Sigmoid colon (tissue), 7 donors: ENCODE data around the gene GMFB. TPM values are rescaled to one million over a fixed set of nuclear protein-coding genes. Genes with fewer than 3 reads are reported as not detected.

Source experiments
- DNase-seq: peaks from one replicate; pipeline ENCODE4 v3.0.0-alpha.2; 2019
- H3K27ac ChIP-seq, 4 donors: fragments of 200-600 bp; sonication (generic); one replicate each; pipeline ENCODE4 v1.5.1; 2016 to 2019; ENCODE audit warnings: mild to moderate bottlenecking in 1 of 4
- H3K27me3 ChIP-seq, 3 donors: fragments of 200-600 bp; sonication (generic); one replicate each; pipeline ENCODE4 v1.5.1; 2019; ENCODE audit warnings: mild to moderate bottlenecking in 1 of 3
- H3K36me3 ChIP-seq, 4 donors: fragments of 200-600 bp; sonication (generic); one replicate each; pipeline ENCODE4 v1.5.1; 2016 to 2019
- H3K4me1 ChIP-seq, 4 donors: fragments of 200-600 bp; sonication (generic); one replicate each; pipeline ENCODE4 v1.5.1; 2017 to 2019
- H3K4me3 ChIP-seq, 4 donors: fragments of 200-600 bp; sonication (generic); one replicate each; pipeline ENCODE4 v1.5.1; 2017 to 2019; ENCODE audit warnings: mild to moderate bottlenecking in 2 of 4, moderate library complexity in 1 of 4
- H3K9me3 ChIP-seq, 4 donors: fragments of 200-600 bp in 3 of 4; sonication (generic) in 3 of 4; one replicate each; pipeline versions ENCODE4 v1.5.1 to v1.6.1; 2013 to 2019
- CTCF ChIP-seq, 4 experiments: fragments of 450-650 bp in 3 of 4; fragments of 200-600 bp in 1 of 4; IDR thresholded peaks; one replicate each; pipeline ENCODE4 v1.5.1; 2016 to 2019; ENCODE audit warnings: antibody characterized with exemption in 4 of 4, mild to moderate bottlenecking in 3 of 4, moderate library complexity in 2 of 4
- EP300 ChIP-seq, 4 donors: sonication (generic); formaldehyde crosslinking; IDR thresholded peaks; one replicate each; pipeline ENCODE4 v1.6.1; 2017; ENCODE audit warnings: antibody characterized with exemption in 4 of 4
- POLR2A ChIP-seq, 2 donors: fragments of 450-650 bp; IDR thresholded peaks; one replicate each; pipeline ENCODE4 v1.6.1; 2016; ENCODE audit warnings: antibody characterized with exemption in 2 of 2, mild to moderate bottlenecking in 2 of 2, moderate library complexity in 2 of 2
- POLR2AphosphoS5 ChIP-seq, 4 donors: sonication (generic); formaldehyde crosslinking; IDR thresholded peaks; one replicate each; pipeline ENCODE4 v1.6.1; 2017; ENCODE audit warnings: antibody characterized with exemption in 4 of 4
- WGBS, 2 donors: extraction: QIAGEN DNeasy Blood & Tissue Kit; methylation state at CpG; one replicate each; pipeline ENCODE4 v1.1.7; 2013; 5-methylcytosine and 5-hydroxymethylcytosine counted together
- intact Hi-C: fragments of 100-400 bp; cut with DNase I; formaldehyde crosslinking; loops from one replicate; pipeline ENCODE4 v1.15.1; 2023
- polyA plus RNA-seq, 3 donors: library from polyadenylated mRNA; stranded (reverse); fragments of 200-250 nt; gene quantifications; one replicate each; pipeline ENCODE4 v1.2.3, GENCODE V29; 2013
- total RNA-seq, 4 donors: library from RNA; depleted of rRNA; stranded (reverse); fragments of >200 nt; gene quantifications; one replicate each; pipeline ENCODE4 v1.1.0, GENCODE V29; 2016
- donor health status: healthy with polysubstance abuse.
- donor health status: Bipolar disorder and iron deficiency.
- donor health status: healthy.

The GMFB gene
- total and polyA plus RNA-seq, 7 donors = 24.6 to 72.8 (median 48.2) TPM

- intact Hi-C loops = no loop called here
- Histone ChIP-seq H3K27me3 (no peaks in the 10 kb centered on the region), H3K4me3 (no peak overlapping the region), H3K4me1 (peaks cover 0 to 7% (median 6%) of the 10 kb centered on the region in 4 donors), H3K36me3 (no peaks in the 10 kb centered on the region), H3K9me3 (no peaks in the 10 kb centered on the region), H3K27ac (no peak overlapping the region)
- 93% methylated on average over 7 of the region's 7 CpGs for WGBS, 2 donors
- no peak for DNase-seq
- TF ChIP-seq EP300 (IDR thresholded peaks at IDR 0.05) (no peak), CTCF (IDR thresholded peaks at IDR 0.05) (no peak), POLR2AphosphoS5 (IDR thresholded peaks at IDR 0.05) (no peak), POLR2A (IDR thresholded peaks at IDR 0.05) (no peak)
These were observed 37.6 kb downstream of the GMFB start for GRCh38 chr14:54451121-54451601.

GRCh38 chr14:54450535-54450934 is 38.2 kb downstream of the GMFB start:
- intact Hi-C loops = no loop called here
- WGBS, 2 donors = 56 to 68% methylated on average over 3 of the region's 3 CpGs
- no peaks in the 10 kb centered on the region for H3K36me3 ChIP-seq
- no peak overlapping the region for H3K27ac ChIP-seq
- H3K27me3 ChIP-seq = no peaks in the 10 kb centered on the region
- H3K9me3 ChIP-seq = no peaks in the 10 kb centered on the region
- DNase-seq = no peak
- H3K4me3 ChIP-seq = no peak overlapping the region
- TF ChIP-seq POLR2A (IDR thresholded peaks at IDR 0.05) (no peak), EP300 (IDR thresholded peaks at IDR 0.05) (no peak), POLR2AphosphoS5 (IDR thresholded peaks at IDR 0.05) (no peak), CTCF (IDR thresholded peaks at IDR 0.05) (no peak)
- peaks cover 0 to 13% (median 12%) of the 10 kb centered on the region in 4 donors for H3K4me1 ChIP-seq

GRCh38 chr14:54447231-54447692 is 41.5 kb downstream of the GMFB start:
- WGBS, 2 donors = 18 to 70% methylated on average over 8 of the region's 8 CpGs
- Histone ChIP-seq H3K36me3 (no peaks in the 10 kb centered on the region), H3K4me1 (peaks cover 0 to 26% (median 21%) of the 10 kb centered on the region in 4 donors), H3K4me3 (no peak overlapping the region), H3K9me3 (no peaks in the 10 kb centered on the region), H3K27me3 (no peaks in the 10 kb centered on the region), H3K27ac (no peak overlapping the region)
- no peak for TF ChIP-seq CTCF (IDR thresholded peaks at IDR 0.05)
- TF ChIP-seq POLR2A (IDR thresholded peaks at IDR 0.05) = no peak
- no peak for TF ChIP-seq POLR2AphosphoS5 (IDR thresholded peaks at IDR 0.05)
- no peak for TF ChIP-seq EP300 (IDR thresholded peaks at IDR 0.05)
- intact Hi-C loops = no loop called here
- no peak for DNase-seq

- intact Hi-C loops = no loop called here
- Histone ChIP-seq H3K4me3 (no peak overlapping the region), H3K9me3 (no peaks in the 10 kb centered on the region), H3K27ac (peak overlapping the region in 2 of 4 donors; percentile 44 to 58), H3K27me3 (no peaks in the 10 kb centered on the region), H3K4me1 (peaks cover 0 to 33% (median 24%) of the 10 kb centered on the region in 4 donors), H3K36me3 (no peaks in the 10 kb centered on the region)
- 23 to 43% methylated on average over 5 of the region's 5 CpGs for WGBS, 2 donors
- DNase-seq = no peak
- TF ChIP-seq CTCF (IDR thresholded peaks at IDR 0.05) (no peak), POLR2AphosphoS5 (IDR thresholded peaks at IDR 0.05) (peak in 1 of 4 donors; percentile 27), EP300 (IDR thresholded peaks at IDR 0.05) (no peak), POLR2A (IDR thresholded peaks at IDR 0.05) (no peak)
These were observed 42.6 kb downstream of the GMFB start for GRCh38 chr14:54446161-54446693.
